Stimulated activated CD8-positive, alpha-beta memory T cell treated with anti-CD3 and anti-CD28 coated beads, Interleukin-15, amount 100 ng/mL, for 24 hours (primary cell): ENCODE results near the gene COMTD1.
"Not testable (repeated sequence)": the region's sequence is repeated elsewhere in the genome, so short reads cannot be mapped to it uniquely, and the experiment has no call there.

Experiments
- DNase-seq: peaks from one replicate; pipeline ENCODE4 v3.0.0-alpha.2; 2020; ENCODE audit warnings: low read depth

Gene COMTD1

GRCh38 chr10:75194625-75195024 lies 41.1 kb downstream of the COMTD1 start:
- not testable (repeated sequence) for DNase-seq

GRCh38 chr10:75191821-75192568 lies 43.8 kb downstream of the COMTD1 start:
- DNase-seq, result no peak

GRCh38 chr10:75189266-75190096 lies 46.3 kb downstream of the COMTD1 start:
- DNase-seq, result no peak

GRCh38 chr10:75188522-75188921 lies 47.2 kb downstream of the COMTD1 start:
- not testable (repeated sequence) for DNase-seq

- no peak for DNase-seq
Measured at GRCh38 chr10:75187961-75188426, 47.8 kb downstream of the COMTD1 start.

GRCh38 chr10:75186310-75186709 lies 49.4 kb downstream of the COMTD1 start:
- DNase-seq, result no peak
